ENCODE results near the gene ACSL3.

Gene ACSL3

DNA sequence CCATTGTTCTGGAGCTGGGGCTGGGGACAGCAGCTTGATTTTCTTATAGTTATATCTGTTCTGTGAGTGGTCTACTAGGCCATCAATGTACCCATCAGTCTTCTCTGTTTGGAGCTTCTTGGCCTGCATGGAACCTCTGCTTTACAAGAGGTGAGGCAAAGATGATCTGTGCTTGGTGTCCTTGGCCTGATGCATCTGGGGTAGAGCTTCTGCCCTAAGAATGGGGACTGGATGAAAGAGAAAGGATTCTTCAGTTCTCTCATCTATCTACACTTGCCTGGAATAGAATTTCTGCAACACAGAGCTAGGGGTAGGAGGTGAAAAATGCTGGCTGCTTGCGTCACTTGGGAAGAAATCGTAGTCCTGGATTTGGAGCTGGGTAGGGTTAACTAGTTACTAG lies 46.2 kb downstream of the ACSL3 start:
- no peak overlapping the region for H2AK5ac ChIP-seq (ENCODE audit: low read length)
- peaks cover 4% of the 10 kb centered on the region for H3K79me2 ChIP-seq (ENCODE audit: control insufficient read depth, insufficient read depth, low read length, poor library complexity)
- H2AFZ ChIP-seq (ENCODE audit: insufficient read depth, low read length, poor library complexity) = no peak overlapping the region
- H4K12ac ChIP-seq (ENCODE audit: low read depth, low read length) = no peak overlapping the region
- H3K23ac ChIP-seq (ENCODE audit: low read length) = no peak overlapping the region
- H3K4me3 ChIP-seq (ENCODE audit: low read depth, low read length) = no peak overlapping the region
- no peak overlapping the region for H4K8ac ChIP-seq (ENCODE audit: low read depth, low read length)
- no peak overlapping the region for H3K9ac ChIP-seq (ENCODE audit: low read length)
- WGBS (ENCODE audit: extremely low coverage, insufficient coverage, insufficient read length) = no CpG with 5 or more reads among the region's 2 CpGs
- no peak overlapping the region for H2BK5ac ChIP-seq (ENCODE audit: low read depth, low read length, poor library complexity)
- H3K14ac ChIP-seq (ENCODE audit: low read length) = no peak overlapping the region
- no peaks in the 10 kb centered on the region for H3K27me3 ChIP-seq (ENCODE audit: insufficient read depth, low read length)
- no peaks in the 10 kb centered on the region for H3K79me1 ChIP-seq (ENCODE audit: low read length)
- no peak overlapping the region for H3K4me2 ChIP-seq (ENCODE audit: low read length)
- H3K4me1 ChIP-seq (ENCODE audit: control insufficient read depth in 1 of 2, insufficient read depth in 2 of 2, low read length in 2 of 2) = peaks cover 9 to 11% of the 10 kb centered on the region in 2 experiments
- H3K4ac ChIP-seq (ENCODE audit: low read depth, low read length) = peak overlapping the region; percentile 65
- H3K36me3 ChIP-seq (ENCODE audit: control insufficient read depth in 1 of 2, insufficient read depth in 2 of 2, low read length in 2 of 2) = peaks cover 9 to 12% of the 10 kb centered on the region in 2 experiments
- no peak overlapping the region for H3K27ac ChIP-seq (ENCODE audit: low read depth, low read length)
- no peak overlapping the region for H4K91ac ChIP-seq (ENCODE audit: low read depth, low read length)
- H2BK12ac ChIP-seq (ENCODE audit: low read length) = no peak overlapping the region
- no peak overlapping the region for H2BK120ac ChIP-seq (ENCODE audit: insufficient read depth, low read length, poor library complexity)
- peak in 1 of 2 donors; percentile 61 for DNase-seq
- no peak overlapping the region for H3K18ac ChIP-seq (ENCODE audit: low read length)
- H3K9me3 ChIP-seq (ENCODE audit: insufficient read depth, low read depth, low read length) = no peaks in the 10 kb centered on the region

GRCh38 chr2:222907790-222908441 lies 47.1 kb downstream of the ACSL3 start:
- Histone ChIP-seq H4K8ac (ENCODE audit: low read depth, low read length) (no peak overlapping the region), H3K4me1 (ENCODE audit: control insufficient read depth in 1 of 2, insufficient read depth in 2 of 2, low read length in 2 of 2) (peaks cover 6 to 7% of the 10 kb centered on the region in 2 experiments), H3K27ac (ENCODE audit: low read depth, low read length) (no peak overlapping the region), H3K4me2 (ENCODE audit: low read length) (no peak overlapping the region), H2BK120ac (ENCODE audit: insufficient read depth, low read length, poor library complexity) (no peak overlapping the region), H3K4me3 (ENCODE audit: low read depth, low read length) (no peak overlapping the region), H3K36me3 (ENCODE audit: control insufficient read depth in 1 of 2, insufficient read depth in 2 of 2, low read length in 2 of 2) (peaks cover 11 to 12% of the 10 kb centered on the region in 2 experiments), H3K9me3 (ENCODE audit: insufficient read depth, low read depth, low read length) (no peaks in the 10 kb centered on the region), H4K91ac (ENCODE audit: low read depth, low read length) (no peak overlapping the region), H3K79me2 (ENCODE audit: control insufficient read depth, insufficient read depth, low read length, poor library complexity) (peaks cover 4% of the 10 kb centered on the region), H4K12ac (ENCODE audit: low read depth, low read length) (no peak overlapping the region), H2AK5ac (ENCODE audit: low read length) (no peak overlapping the region), H2BK12ac (ENCODE audit: low read length) (no peak overlapping the region), H3K23ac (ENCODE audit: low read length) (no peak overlapping the region), H3K18ac (ENCODE audit: low read length) (no peak overlapping the region), H3K14ac (ENCODE audit: low read length) (no peak overlapping the region), H3K4ac (ENCODE audit: low read depth, low read length) (no peak overlapping the region), H3K79me1 (ENCODE audit: low read length) (no peaks in the 10 kb centered on the region), H3K9ac (ENCODE audit: low read length) (no peak overlapping the region), H2BK5ac (ENCODE audit: low read depth, low read length, poor library complexity) (no peak overlapping the region), H3K27me3 (ENCODE audit: insufficient read depth, low read length) (no peaks in the 10 kb centered on the region), H2AFZ (ENCODE audit: insufficient read depth, low read length, poor library complexity) (no peak overlapping the region)
- peak in 1 of 2 donors; percentile 54 for DNase-seq
- no CpG with 5 or more reads among the region's 10 CpGs for WGBS (ENCODE audit: extremely low coverage, insufficient coverage, insufficient read length)

DNA sequence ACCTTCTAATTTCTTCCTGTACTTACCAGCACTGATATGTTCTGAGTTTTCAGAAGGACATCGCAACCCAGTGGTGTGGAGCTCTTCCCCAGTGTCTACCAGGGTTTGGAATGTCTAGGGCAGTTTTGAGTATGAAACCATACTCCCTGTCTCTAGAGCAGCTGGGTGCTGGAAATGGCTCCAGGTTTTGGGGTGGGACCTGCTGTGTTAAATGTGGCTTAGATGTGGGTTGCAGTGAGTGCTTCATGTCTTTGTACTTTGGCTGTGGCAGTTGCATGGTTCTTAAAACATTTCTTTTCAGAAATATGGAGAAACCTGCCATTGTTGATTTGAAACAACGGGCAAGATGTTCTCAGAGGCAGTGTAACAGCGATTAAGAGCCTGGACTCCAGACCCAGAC lies 48.5 kb downstream of the ACSL3 start:
- no peak overlapping the region for H3K27ac ChIP-seq (ENCODE audit: low read depth, low read length)
- no peak overlapping the region for H4K12ac ChIP-seq (ENCODE audit: low read depth, low read length)
- H3K79me1 ChIP-seq (ENCODE audit: low read length) = no peaks in the 10 kb centered on the region
- no peak overlapping the region for H3K9ac ChIP-seq (ENCODE audit: low read length)
- H2BK120ac ChIP-seq (ENCODE audit: insufficient read depth, low read length, poor library complexity) = no peak overlapping the region
- H3K4ac ChIP-seq (ENCODE audit: low read depth, low read length) = peak overlapping the region; percentile 56
- H3K4me3 ChIP-seq (ENCODE audit: low read depth, low read length) = no peak overlapping the region
- no peak overlapping the region for H3K14ac ChIP-seq (ENCODE audit: low read length)
- no peak overlapping the region for H3K4me2 ChIP-seq (ENCODE audit: low read length)
- peaks cover 11 to 12% of the 10 kb centered on the region in 2 experiments for H3K36me3 ChIP-seq (ENCODE audit: control insufficient read depth in 1 of 2, insufficient read depth in 2 of 2, low read length in 2 of 2)
- no peak overlapping the region for H2BK5ac ChIP-seq (ENCODE audit: low read depth, low read length, poor library complexity)
- DNase-seq = no peak
- no peak overlapping the region for H4K91ac ChIP-seq (ENCODE audit: low read depth, low read length)
- H3K9me3 ChIP-seq (ENCODE audit: insufficient read depth, low read depth, low read length) = no peaks in the 10 kb centered on the region
- no peak overlapping the region for H2AK5ac ChIP-seq (ENCODE audit: low read length)
- no peak overlapping the region for H4K8ac ChIP-seq (ENCODE audit: low read depth, low read length)
- no peak overlapping the region for H2AFZ ChIP-seq (ENCODE audit: insufficient read depth, low read length, poor library complexity)
- peaks cover 4% of the 10 kb centered on the region for H3K79me2 ChIP-seq (ENCODE audit: control insufficient read depth, insufficient read depth, low read length, poor library complexity)
- H3K27me3 ChIP-seq (ENCODE audit: insufficient read depth, low read length) = no peaks in the 10 kb centered on the region
- no CpG with 5 or more reads among the region's 3 CpGs for WGBS (ENCODE audit: extremely low coverage, insufficient coverage, insufficient read length)
- no peak overlapping the region for H2BK12ac ChIP-seq (ENCODE audit: low read length)
- H3K18ac ChIP-seq (ENCODE audit: low read length) = peak overlapping the region; percentile 14
- no peak overlapping the region for H3K23ac ChIP-seq (ENCODE audit: low read length)
- peaks cover 4 to 6% of the 10 kb centered on the region in 2 experiments for H3K4me1 ChIP-seq (ENCODE audit: control insufficient read depth in 1 of 2, insufficient read depth in 2 of 2, low read length in 2 of 2)

DNA sequence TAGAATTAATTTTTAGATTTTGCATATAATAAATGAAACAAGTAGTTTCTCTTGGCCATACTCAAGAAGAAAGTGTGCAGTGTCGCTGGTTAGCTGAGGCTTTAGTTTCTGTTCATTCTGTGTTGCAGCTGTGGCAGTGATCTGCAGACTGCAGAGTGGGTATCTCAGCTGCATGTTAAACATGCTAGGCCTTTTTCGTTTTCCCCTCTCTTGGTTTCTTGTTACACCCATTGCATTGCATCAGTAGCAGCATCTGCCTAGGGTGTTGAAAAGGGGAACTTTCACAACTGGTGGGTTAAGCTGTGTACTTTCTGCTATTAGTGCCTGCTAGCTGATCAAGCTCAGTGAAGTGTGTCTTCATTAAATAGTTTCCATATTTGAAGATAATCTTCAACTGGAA lies 51.3 kb downstream of the ACSL3 start:
- Histone ChIP-seq H3K4me1 (ENCODE audit: control insufficient read depth in 1 of 2, insufficient read depth in 2 of 2, low read length in 2 of 2) (peaks cover 0 to under 1% of the 10 kb centered on the region in 2 experiments), H4K91ac (ENCODE audit: low read depth, low read length) (no peak overlapping the region), H4K8ac (ENCODE audit: low read depth, low read length) (no peak overlapping the region), H3K23ac (ENCODE audit: low read length) (no peak overlapping the region), H3K4me3 (ENCODE audit: low read depth, low read length) (no peak overlapping the region), H3K4me2 (ENCODE audit: low read length) (no peak overlapping the region), H3K27ac (ENCODE audit: low read depth, low read length) (no peak overlapping the region), H3K79me2 (ENCODE audit: control insufficient read depth, insufficient read depth, low read length, poor library complexity) (peaks cover 1% of the 10 kb centered on the region), H3K14ac (ENCODE audit: low read length) (no peak overlapping the region), H3K9me3 (ENCODE audit: insufficient read depth, low read depth, low read length) (no peaks in the 10 kb centered on the region), H3K4ac (ENCODE audit: low read depth, low read length) (no peak overlapping the region), H3K36me3 (ENCODE audit: control insufficient read depth in 1 of 2, insufficient read depth in 2 of 2, low read length in 2 of 2) (peaks cover 8 to 12% of the 10 kb centered on the region in 2 experiments), H2BK120ac (ENCODE audit: insufficient read depth, low read length, poor library complexity) (no peak overlapping the region), H2AK5ac (ENCODE audit: low read length) (no peak overlapping the region), H2BK5ac (ENCODE audit: low read depth, low read length, poor library complexity) (no peak overlapping the region), H3K27me3 (ENCODE audit: insufficient read depth, low read length) (no peaks in the 10 kb centered on the region), H3K79me1 (ENCODE audit: low read length) (no peaks in the 10 kb centered on the region), H3K9ac (ENCODE audit: low read length) (no peak overlapping the region), H3K18ac (ENCODE audit: low read length) (no peak overlapping the region), H4K12ac (ENCODE audit: low read depth, low read length) (no peak overlapping the region), H2BK12ac (ENCODE audit: low read length) (no peak overlapping the region), H2AFZ (ENCODE audit: insufficient read depth, low read length, poor library complexity) (no peak overlapping the region)
- WGBS (ENCODE audit: extremely low coverage, insufficient coverage, insufficient read length) = no CpG with 5 or more reads among the region's 2 CpGs
- peak in 1 of 2 donors; percentile 15 for DNase-seq

All from trophoblast cell (in vitro differentiated cells and primary cell).